Kidney (tissue), 14 donors: ENCODE results near the gene ADAMTS4. TPM values are rescaled to one million over a fixed set of nuclear protein-coding genes. Genes with fewer than 3 reads are reported as not detected.

Source experiments
- DNase-seq, 5 donors: peaks; one replicate each; pipeline ENCODE4 v3.0.0-alpha.2; 2013 to 2020
- FAIRE-seq: peaks from 2 replicates; lab custom pipeline; 2012; peaks lifted over from hg19 to GRCh38; lab: Jason Lieb, UNC
- H3K27ac ChIP-seq, 2 donors: one replicate each; pipeline ENCODE4 v1.7.0; 2013; ENCODE audit warnings: low read depth in 2 of 2, low read length in 2 of 2, inconsistent platforms in 1 of 2
- H3K27me3 ChIP-seq: one replicate; pipeline ENCODE4 v1.7.1; 2013; ENCODE audit warnings: low read length, inconsistent platforms; ENCODE audit not compliant: control insufficient read depth, insufficient read depth
- H3K36me3 ChIP-seq, 3 donors: one replicate each; pipeline versions ENCODE4 v1.7.0 to v1.7.1; 2013; ENCODE audit warnings: low read length in 3 of 3, control low read depth in 1 of 3, inconsistent platforms in 1 of 3; ENCODE audit not compliant: insufficient read depth in 3 of 3, control insufficient read depth in 2 of 3
- H3K4me1 ChIP-seq, 3 donors: one replicate each; pipeline versions ENCODE4 v1.7.0 to v1.7.1; 2013; ENCODE audit warnings: low read length in 3 of 3, inconsistent platforms in 1 of 3, low read depth in 1 of 3; ENCODE audit not compliant: control insufficient read depth in 2 of 3, insufficient read depth in 2 of 3
- H3K4me3 ChIP-seq, 3 donors: one replicate each; pipeline versions ENCODE4 v1.7.0 to v1.8.1; 2013; ENCODE audit warnings: low read length in 3 of 3, control low read depth in 1 of 3, inconsistent platforms in 1 of 3
- H3K9ac ChIP-seq, 3 donors: one replicate each; pipeline versions ENCODE4 v1.7.0 to v1.7.1; 2013; ENCODE audit warnings: low read length in 3 of 3, control low read depth in 1 of 3, inconsistent platforms in 1 of 3
- H3K9me3 ChIP-seq, 3 donors: one replicate each; pipeline versions ENCODE4 v1.7.0 to v1.7.1; 2013; ENCODE audit warnings: low read length in 3 of 3, control low read depth in 1 of 3, inconsistent platforms in 1 of 3; ENCODE audit not compliant: control insufficient read depth in 2 of 3, insufficient read depth in 1 of 3
- CTCF ChIP-seq: IDR thresholded peaks from 3 replicates; pipeline ENCODE4 v1.5.1; 2012; ENCODE audit warnings: mild to moderate bottlenecking, moderate library complexity, borderline replicate concordance; ENCODE audit not compliant: insufficient read depth; ENCODE audit errors: extremely low read depth
- intact Hi-C: fragments of 100-400 bp; cut with DNase I; formaldehyde crosslinking; loops from one replicate; pipeline ENCODE4 v1.11.1; 2022
- polyA plus RNA-seq: library from polyadenylated mRNA; stranded (reverse); fragments of 350-450 nt; fragmentation: Illumina TruSeq; extraction: RNeasy Lipid Tissue Mini Kit (QIAGEN cat#74804); gene quantifications from one replicate; pipeline ENCODE4 v1.2.3, GENCODE V29; 2014; ENCODE audit warnings: low read depth, low replicate concordance; ENCODE audit not compliant: insufficient read depth
- total RNA-seq: library from RNA; stranded (reverse); fragmentation: NEBNext Ultra II Directional; extraction: Animal tissue kit (Norgen Biotek cat#: 25700); gene quantifications from one replicate; pipeline ENCODE4 v1.2.1, GENCODE V29; 2021
- donor health status: control.
- donor health status: control.
- donor health status: control.
- donor health status: control.
- donor health status: control.
- donor health status: DM: yes; HTN: yes; CAD: no.
- donor health status: Normal renal cell carcinoma (clear cell type).

The ADAMTS4 gene
- total and polyA plus RNA-seq, 2 donors from 2014 or later: 0.26 to 14.0 TPM

- Histone ChIP-seq H3K4me1 (peaks cover 2 to 17% (median 8%) of the 10 kb centered on the region in 3 donors), H3K4me3 (peak overlapping the region; percentile 43 to 95 (median 51)), H3K9ac (peak overlapping the region in 2 of 3 donors; percentile 8 to 86), H3K27me3 (no peaks in the 10 kb centered on the region), H3K36me3 (peaks cover 3 to 15% (median 13%) of the 10 kb centered on the region in 3 donors), H3K27ac (peak overlapping the region in 1 of 2 donors; percentile 51), H3K9me3 (no peaks in the 10 kb centered on the region)
- FAIRE-seq: no peak
- peak; percentile 81 to 90 (median 83) for DNase-seq
- intact Hi-C loops: no loop called here
- peak; percentile 88 for TF ChIP-seq CTCF
These were observed 28.5 kb upstream of the ADAMTS4 start for GRCh38 chr1:161227196-161227871.

GRCh38 chr1:161226759-161227158, 27.9 kb upstream of the ADAMTS4 start:
- H3K36me3 ChIP-seq: peaks cover 3 to 15% (median 13%) of the 10 kb centered on the region in 3 donors
- peak overlapping the region in 2 of 3 donors; percentile 51 to 95 for H3K4me3 ChIP-seq
- no peaks in the 10 kb centered on the region for H3K27me3 ChIP-seq
- intact Hi-C loops: no loop called here
- DNase-seq (no peak), FAIRE-seq (no peak)
- no peak overlapping the region for H3K27ac ChIP-seq
- H3K9ac ChIP-seq: peak overlapping the region in 1 of 3 donors; percentile 86
- H3K9me3 ChIP-seq: no peaks in the 10 kb centered on the region
- peaks cover 2 to 17% (median 8%) of the 10 kb centered on the region in 3 donors for H3K4me1 ChIP-seq
- TF ChIP-seq CTCF: no peak

GRCh38 chr1:161226320-161226711, 27.5 kb upstream of the ADAMTS4 start:
- H3K9me3 ChIP-seq: no peaks in the 10 kb centered on the region
- no peaks in the 10 kb centered on the region for H3K27me3 ChIP-seq
- intact Hi-C loops: no loop called here
- H3K4me3 ChIP-seq: peak overlapping the region; percentile 82 to 96 (median 95)
- no peak for FAIRE-seq
- DNase-seq: peak in 1 of 5 donors; percentile 15
- H3K4me1 ChIP-seq: peaks cover 2 to 17% (median 8%) of the 10 kb centered on the region in 3 donors
- peak overlapping the region; percentile 75 to 86 (median 80) for H3K9ac ChIP-seq
- H3K36me3 ChIP-seq: peaks cover 3 to 15% (median 13%) of the 10 kb centered on the region in 3 donors
- peak overlapping the region; percentile 36 to 45 for H3K27ac ChIP-seq
- TF ChIP-seq CTCF: no peak
